Measurements from ENCODE around the gene GALNT1. TPM values are rescaled to one million over a fixed set of nuclear protein-coding genes. Genes with fewer than 3 reads are reported as not detected.

GALNT1 gene
- total RNA-seq, 1 experiment from 2014 or later: 80.1 TPM

- CTCF ChIA-PET: no interaction called here
- 0 out of 2 replicates have a peak, but pooled peaks cover 3% of the 10 kb centered on the region for H3K36me3 Mint-ChIP-seq
- no peak for DNase-seq (ENCODE audit: low spot score)
Observed at GRCh38 chr18:35689728-35690127, 108.2 kb downstream of the GALNT1 start.

DNA sequence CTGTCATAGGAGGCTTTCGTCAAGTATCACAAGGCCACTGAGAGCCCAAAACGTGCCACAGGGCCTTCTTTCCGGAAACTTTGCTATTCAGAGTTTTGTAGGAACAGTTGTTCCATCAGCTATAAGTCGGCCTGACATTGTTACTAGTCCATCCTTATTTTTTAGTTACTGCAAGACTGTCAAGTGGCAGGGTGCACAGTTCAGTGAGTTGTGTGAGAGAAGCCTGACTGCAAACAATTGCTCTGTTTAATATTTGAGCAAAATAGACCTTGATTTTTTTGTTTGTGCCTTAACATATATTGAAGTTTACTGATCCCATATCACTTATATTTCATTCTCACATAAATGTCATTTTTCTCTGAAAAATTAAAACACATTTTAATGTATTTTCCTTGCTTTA lies 110.1 kb downstream of the GALNT1 start:
- H3K9me3 Mint-ChIP-seq: no peaks in the 10 kb centered on the region

More at GRCh38 chr18:35689728-35690127, 108.2 kb downstream of the GALNT1 start:
- ATAC-seq: no peak
- TF ChIP-seq ELF4 (CRISPR knock-in tag; IDR thresholded peaks at IDR 0.05; ENCODE audit: low read depth) (no peak), TEAD1 (CRISPR knock-in tag; IDR thresholded peaks at IDR 0.05) (no peak), ZNF425 (CRISPR knock-in tag; conservative IDR thresholded peaks at IDR 0.05) (no peak), HMGA2 (CRISPR knock-in tag; IDR thresholded peaks at IDR 0.05) (no peak)
- TF ChIP-seq, protein P1, sequence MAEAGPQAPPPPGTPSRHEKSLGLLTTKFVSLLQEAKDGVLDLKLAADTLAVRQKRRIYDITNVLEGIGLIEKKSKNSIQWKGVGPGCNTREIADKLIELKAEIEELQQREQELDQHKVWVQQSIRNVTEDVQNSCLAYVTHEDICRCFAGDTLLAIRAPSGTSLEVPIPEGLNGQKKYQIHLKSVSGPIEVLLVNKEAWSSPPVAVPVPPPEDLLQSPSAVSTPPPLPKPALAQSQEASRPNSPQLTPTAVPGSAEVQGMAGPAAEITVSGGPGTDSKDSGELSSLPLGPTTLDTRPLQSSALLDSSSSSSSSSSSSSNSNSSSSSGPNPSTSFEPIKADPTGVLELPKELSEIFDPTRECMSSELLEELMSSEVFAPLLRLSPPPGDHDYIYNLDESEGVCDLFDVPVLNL (CRISPR knock-in tag; IDR thresholded peaks at IDR 0.05; ENCODE audit: borderline replicate concordance, low read depth): no peak
- TF ChIP-seq, protein P2, sequence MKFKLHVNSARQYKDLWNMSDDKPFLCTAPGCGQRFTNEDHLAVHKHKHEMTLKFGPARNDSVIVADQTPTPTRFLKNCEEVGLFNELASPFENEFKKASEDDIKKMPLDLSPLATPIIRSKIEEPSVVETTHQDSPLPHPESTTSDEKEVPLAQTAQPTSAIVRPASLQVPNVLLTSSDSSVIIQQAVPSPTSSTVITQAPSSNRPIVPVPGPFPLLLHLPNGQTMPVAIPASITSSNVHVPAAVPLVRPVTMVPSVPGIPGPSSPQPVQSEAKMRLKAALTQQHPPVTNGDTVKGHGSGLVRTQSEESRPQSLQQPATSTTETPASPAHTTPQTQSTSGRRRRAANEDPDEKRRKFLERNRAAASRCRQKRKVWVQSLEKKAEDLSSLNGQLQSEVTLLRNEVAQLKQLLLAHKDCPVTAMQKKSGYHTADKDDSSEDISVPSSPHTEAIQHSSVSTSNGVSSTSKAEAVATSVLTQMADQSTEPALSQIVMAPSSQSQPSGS (CRISPR knock-in tag; IDR thresholded peaks at IDR 0.05; ENCODE audit: borderline replicate concordance, low read depth): no peak
- TF ChIP-seq, protein P3, sequence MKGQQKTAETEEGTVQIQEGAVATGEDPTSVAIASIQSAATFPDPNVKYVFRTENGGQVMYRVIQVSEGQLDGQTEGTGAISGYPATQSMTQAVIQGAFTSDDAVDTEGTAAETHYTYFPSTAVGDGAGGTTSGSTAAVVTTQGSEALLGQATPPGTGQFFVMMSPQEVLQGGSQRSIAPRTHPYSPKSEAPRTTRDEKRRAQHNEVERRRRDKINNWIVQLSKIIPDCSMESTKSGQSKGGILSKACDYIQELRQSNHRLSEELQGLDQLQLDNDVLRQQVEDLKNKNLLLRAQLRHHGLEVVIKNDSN (CRISPR knock-in tag; IDR thresholded peaks at IDR 0.05): no peak
- no peaks in the 10 kb centered on the region for H3K9me3 Mint-ChIP-seq
- no peak overlapping the region for H3K4me3 Mint-ChIP-seq
- POLR2A ChIA-PET: no interaction called here
- H3K27me3 Mint-ChIP-seq (ENCODE audit: low read depth): no peaks in the 10 kb centered on the region
- H3K27ac Mint-ChIP-seq: no peak overlapping the region
- no peaks in the 10 kb centered on the region for H3K4me1 Mint-ChIP-seq

More for the DNA sequence above, 110.1 kb downstream of the GALNT1 start:
- POLR2A ChIA-PET: no interaction called here
- DNase-seq (ENCODE audit: low spot score) (no peak), ATAC-seq (no peak)
- no peaks in the 10 kb centered on the region for H3K4me1 Mint-ChIP-seq
- H3K36me3 Mint-ChIP-seq: 0 out of 2 replicates have a peak, but pooled peaks cover 3% of the 10 kb centered on the region
- CTCF ChIA-PET: no interaction called here
- no peak overlapping the region for H3K4me3 Mint-ChIP-seq
- no peak overlapping the region for H3K27ac Mint-ChIP-seq
- TF ChIP-seq ZBTB21 (CRISPR knock-in tag; IDR thresholded peaks at IDR 0.05; ENCODE audit: borderline replicate concordance): no peak
- TF ChIP-seq, protein P4, sequence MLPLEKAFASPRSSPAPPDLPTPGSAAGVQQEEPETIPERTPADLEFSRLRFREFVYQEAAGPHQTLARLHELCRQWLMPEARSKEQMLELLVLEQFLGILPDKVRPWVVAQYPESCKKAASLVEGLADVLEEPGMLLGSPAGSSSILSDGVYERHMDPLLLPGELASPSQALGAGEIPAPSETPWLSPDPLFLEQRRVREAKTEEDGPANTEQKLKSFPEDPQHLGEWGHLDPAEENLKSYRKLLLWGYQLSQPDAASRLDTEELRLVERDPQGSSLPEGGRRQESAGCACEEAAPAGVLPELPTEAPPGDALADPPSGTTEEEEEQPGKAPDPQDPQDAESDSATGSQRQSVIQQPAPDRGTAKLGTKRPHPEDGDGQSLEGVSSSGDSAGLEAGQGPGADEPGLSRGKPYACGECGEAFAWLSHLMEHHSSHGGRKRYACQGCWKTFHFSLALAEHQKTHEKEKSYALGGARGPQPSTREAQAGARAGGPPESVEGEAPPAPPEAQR (CRISPR knock-in tag; IDR thresholded peaks at IDR 0.05): no peak
- TF ChIP-seq NR1H2 (CRISPR knock-in tag; IDR thresholded peaks at IDR 0.05): no peak
- no peak for TF ChIP-seq CDX4 (CRISPR knock-in tag; IDR thresholded peaks at IDR 0.05; ENCODE audit: borderline replicate concordance)
- no peak for TF ChIP-seq E2F5 (CRISPR knock-in tag; IDR thresholded peaks at IDR 0.05)
- no peak for TF ChIP-seq ZNF512 (CRISPR knock-in tag; IDR thresholded peaks at IDR 0.05; ENCODE audit: borderline replicate concordance)
- TF ChIP-seq TCF7 (CRISPR knock-in tag; IDR thresholded peaks at IDR 0.05; ENCODE audit: low read depth): no peak
- no peak for TF ChIP-seq JAZF1 (CRISPR knock-in tag; IDR thresholded peaks at IDR 0.05)
- no peak for TF ChIP-seq FOXP1 (CRISPR knock-in tag; IDR thresholded peaks at IDR 0.05; ENCODE audit: borderline replicate concordance)
- H3K27me3 Mint-ChIP-seq (ENCODE audit: low read depth): no peaks in the 10 kb centered on the region

Measured in WTC11 (cell line).